Measurements from ENCODE around the gene KHDC1. TPM values are rescaled to one million over a fixed set of nuclear protein-coding genes. Genes with fewer than 3 reads are reported as not detected.
"Not testable (repeated sequence)": the region's sequence is repeated elsewhere in the genome, so short reads cannot be mapped to it uniquely, and the experiment has no call there.

Gene KHDC1

DNA sequence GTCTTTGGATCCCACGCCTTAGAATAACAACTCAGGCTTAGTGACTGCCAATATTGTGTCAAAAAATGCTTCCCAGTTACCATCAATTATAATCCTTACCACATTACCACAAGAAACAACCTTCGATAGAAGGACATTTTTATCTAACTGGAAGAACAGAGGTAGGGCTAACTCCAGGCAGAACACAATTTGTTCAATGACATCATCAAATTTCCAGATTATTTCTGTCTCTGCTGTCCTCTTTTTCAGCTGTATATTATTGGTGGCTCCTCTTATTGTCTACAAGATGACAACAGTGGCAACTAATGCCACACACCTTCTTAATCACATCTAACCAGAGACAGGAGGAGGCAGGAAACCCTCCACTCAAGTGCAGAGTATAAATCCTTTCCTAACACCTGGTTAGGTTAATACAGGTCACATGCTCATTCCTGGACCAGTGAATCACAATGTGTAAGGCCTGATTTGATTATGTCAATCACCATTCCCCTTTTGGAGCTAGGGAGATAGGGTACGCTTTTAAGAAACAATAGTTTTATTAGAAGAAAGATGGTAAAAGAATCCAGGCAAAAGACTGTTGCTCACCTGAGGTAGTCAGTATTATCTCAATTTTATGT, 55.7 kb downstream of the KHDC1 start:
- H3K4me1 ChIP-seq (ENCODE audit: control insufficient read depth, insufficient read depth, low read length): no peaks in the 10 kb centered on the region
- H3K27me3 ChIP-seq (ENCODE audit: control insufficient read depth, insufficient read depth, low read length): no peaks in the 10 kb centered on the region
- H3K4me3 ChIP-seq (ENCODE audit: low read length): no peak overlapping the region
- H3K4me2 ChIP-seq (ENCODE audit: low read length): no peak overlapping the region
- no peaks in the 10 kb centered on the region for H3K36me3 ChIP-seq (ENCODE audit: insufficient read depth, low read length)
- H3K9me3 ChIP-seq (replicated peaks; ENCODE audit: low read length): no peaks in the 10 kb centered on the region
- no peak overlapping the region for H3K9ac ChIP-seq (ENCODE audit: low read depth, low read length)

GRCh38 chr6:73204252-73204651, 58.7 kb downstream of the KHDC1 start:
- no peaks in the 10 kb centered on the region for H3K27me3 ChIP-seq (ENCODE audit: control insufficient read depth, insufficient read depth, low read length)

GRCh38 chr6:73203098-73203497, 59.9 kb downstream of the KHDC1 start:
- Histone ChIP-seq H3K27me3 (ENCODE audit: control insufficient read depth, insufficient read depth, low read length) (no peaks in the 10 kb centered on the region), H3K9me3 (replicated peaks; ENCODE audit: low read length) (no peaks in the 10 kb centered on the region), H3K4me3 (ENCODE audit: low read length) (no peak overlapping the region), H3K4me2 (ENCODE audit: low read length) (no peak overlapping the region), H3K36me3 (ENCODE audit: insufficient read depth, low read length) (no peaks in the 10 kb centered on the region), H3K9ac (ENCODE audit: low read depth, low read length) (no peak overlapping the region), H3K4me1 (ENCODE audit: control insufficient read depth, insufficient read depth, low read length) (no peaks in the 10 kb centered on the region)

More at GRCh38 chr6:73204252-73204651, 58.7 kb downstream of the KHDC1 start:
- no peaks in the 10 kb centered on the region for H3K9me3 ChIP-seq (replicated peaks; ENCODE audit: low read length)
- H3K4me2 ChIP-seq (ENCODE audit: low read length): no peak overlapping the region
- H3K4me3 ChIP-seq (ENCODE audit: low read length): no peak overlapping the region
- H3K9ac ChIP-seq (ENCODE audit: low read depth, low read length): no peak overlapping the region
- H3K4me1 ChIP-seq (ENCODE audit: control insufficient read depth, insufficient read depth, low read length): no peaks in the 10 kb centered on the region
- no peaks in the 10 kb centered on the region for H3K36me3 ChIP-seq (ENCODE audit: insufficient read depth, low read length)

DNA sequence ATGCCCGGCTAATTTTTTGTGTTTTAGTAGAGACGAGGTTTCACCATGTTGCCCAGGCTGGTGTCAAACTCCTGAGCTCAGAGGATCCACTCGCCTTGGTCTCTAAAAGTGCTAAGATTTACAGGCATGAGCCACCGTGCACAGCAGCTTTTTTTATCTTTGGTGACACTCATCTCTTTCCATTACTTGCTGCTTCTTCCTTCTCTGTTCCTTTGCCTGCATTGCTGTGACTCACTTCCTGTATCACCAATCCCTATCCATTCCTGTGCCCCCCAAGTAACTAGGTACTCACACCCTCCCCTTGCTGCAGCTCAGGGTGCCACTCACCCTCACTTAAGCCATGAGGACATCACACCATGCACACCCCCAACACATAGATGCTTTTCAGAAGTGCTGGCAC, 62.3 kb downstream of the KHDC1 start:
- Histone ChIP-seq H3K27me3 (ENCODE audit: control insufficient read depth, insufficient read depth, low read length) (no peaks in the 10 kb centered on the region), H3K4me3 (ENCODE audit: low read length) (no peak overlapping the region), H3K9ac (ENCODE audit: low read depth, low read length) (no peak overlapping the region), H3K36me3 (ENCODE audit: insufficient read depth, low read length) (no peaks in the 10 kb centered on the region), H3K9me3 (replicated peaks; ENCODE audit: low read length) (no peaks in the 10 kb centered on the region), H3K4me1 (ENCODE audit: control insufficient read depth, insufficient read depth, low read length) (no peaks in the 10 kb centered on the region), H3K4me2 (ENCODE audit: low read length) (no peak overlapping the region)

- no peaks in the 10 kb centered on the region for H3K36me3 ChIP-seq (ENCODE audit: insufficient read depth, low read length)
- no peaks in the 10 kb centered on the region for H3K4me1 ChIP-seq (ENCODE audit: control insufficient read depth, insufficient read depth, low read length)
- H3K4me3 ChIP-seq (ENCODE audit: low read length): no peak overlapping the region
- H3K27me3 ChIP-seq (ENCODE audit: control insufficient read depth, insufficient read depth, low read length): no peaks in the 10 kb centered on the region
- H3K4me2 ChIP-seq (ENCODE audit: low read length): no peak overlapping the region
- no peaks in the 10 kb centered on the region for H3K9me3 ChIP-seq (replicated peaks; ENCODE audit: low read length)
- no peak overlapping the region for H3K9ac ChIP-seq (ENCODE audit: low read depth, low read length)
These were observed 62.7 kb downstream of the KHDC1 start for GRCh38 chr6:73200247-73200646.

- Histone ChIP-seq H3K4me2 (ENCODE audit: low read length) (no peak overlapping the region), H3K9ac (ENCODE audit: low read depth, low read length) (no peak overlapping the region), H3K36me3 (ENCODE audit: insufficient read depth, low read length) (peaks cover 6% of the 10 kb centered on the region), H3K4me3 (ENCODE audit: low read length) (no peak overlapping the region), H3K27me3 (ENCODE audit: control insufficient read depth, insufficient read depth, low read length) (no peaks in the 10 kb centered on the region), H3K4me1 (ENCODE audit: control insufficient read depth, insufficient read depth, low read length) (no peaks in the 10 kb centered on the region), H3K9me3 (replicated peaks; ENCODE audit: low read length) (no peaks in the 10 kb centered on the region)
These were observed 68.3 kb downstream of the KHDC1 start for GRCh38 chr6:73194744-73195143.

DNA sequence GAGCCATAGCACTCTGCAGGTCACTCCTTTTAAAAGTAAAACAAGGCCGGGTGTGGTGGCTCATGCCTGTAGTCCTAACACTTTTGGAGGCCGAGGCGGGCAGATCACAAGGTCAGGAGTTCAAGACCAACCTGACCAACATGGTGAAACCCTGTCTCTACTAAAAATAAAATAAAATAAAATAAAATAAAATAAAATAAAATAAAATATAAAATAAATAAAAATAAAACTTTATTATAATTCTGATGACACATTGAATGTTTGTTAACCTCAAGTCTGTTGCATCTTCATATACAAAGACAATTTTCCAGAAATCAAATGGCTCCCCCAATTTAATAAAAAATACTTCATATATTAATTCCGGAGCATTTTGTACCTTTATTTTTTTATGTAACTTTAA, 69.7 kb downstream of the KHDC1 start:
- H3K9ac ChIP-seq (ENCODE audit: low read depth, low read length); H3K27me3 ChIP-seq (ENCODE audit: control insufficient read depth, insufficient read depth, low read length); H3K4me2 ChIP-seq (ENCODE audit: low read length); H3K9me3 ChIP-seq (replicated peaks; ENCODE audit: low read length); H3K4me3 ChIP-seq (ENCODE audit: low read length); H3K36me3 ChIP-seq (ENCODE audit: insufficient read depth, low read length); H3K4me1 ChIP-seq (ENCODE audit: control insufficient read depth, insufficient read depth, low read length): not testable (repeated sequence)

Small RNA genes within 50 kb of the gene (small RNA-seq; reads per million reads assigned to genes)
- gene RPSAP41: not detected
